Measurements from ENCODE around the gene GLCE.

- TF ChIP-seq CTCF (IDR thresholded peaks at IDR 0.05; ENCODE audit: low read depth, low read length, missing input control) (no peak), REST (IDR thresholded peaks at IDR 0.05) (no peak), MAX (IDR thresholded peaks at IDR 0.05) (no peak), YY1 (IDR thresholded peaks at IDR 0.05) (no peak), HNF4G (IDR thresholded peaks at IDR 0.05) (no peak), EGR1 (IDR thresholded peaks at IDR 0.05; ENCODE audit: low read depth in 2 of 2) (no peak), RAD21 (IDR thresholded peaks at IDR 0.05) (no peak), ATF3 (IDR thresholded peaks at IDR 0.05) (no peak), NR2F2 (IDR thresholded peaks at IDR 0.05) (no peak)
Observed at GRCh38 chr15:69282104-69282743, 121.8 kb downstream of the GLCE start.

All from liver (tissue), 3 donors.